Tibial nerve (tissue), 3 donors: Measurements from ENCODE around the gene AAMP.

ENCODE experiments used
- POLR2A ChIP-seq, 2 donors: fragments of 450-650 bp; IDR thresholded peaks; one replicate each; pipeline ENCODE4 v1.6.1; 2017; ENCODE audit warnings: antibody characterized with exemption in 2 of 2, mild to moderate bottlenecking in 2 of 2, moderate library complexity in 2 of 2
- TF ChIP-seq, protein P1 (sequence below), 5 experiments: fragments of 200-600 bp in 3 of 5; fragments of 450-650 bp in 2 of 5; sonication (generic) in 3 of 5; IDR thresholded peaks; one replicate each; pipeline ENCODE4 v1.5.1; 2016 to 2019; ENCODE audit warnings: antibody characterized with exemption in 5 of 5, mild to moderate bottlenecking in 3 of 5, moderate library complexity in 2 of 5

DNA sequence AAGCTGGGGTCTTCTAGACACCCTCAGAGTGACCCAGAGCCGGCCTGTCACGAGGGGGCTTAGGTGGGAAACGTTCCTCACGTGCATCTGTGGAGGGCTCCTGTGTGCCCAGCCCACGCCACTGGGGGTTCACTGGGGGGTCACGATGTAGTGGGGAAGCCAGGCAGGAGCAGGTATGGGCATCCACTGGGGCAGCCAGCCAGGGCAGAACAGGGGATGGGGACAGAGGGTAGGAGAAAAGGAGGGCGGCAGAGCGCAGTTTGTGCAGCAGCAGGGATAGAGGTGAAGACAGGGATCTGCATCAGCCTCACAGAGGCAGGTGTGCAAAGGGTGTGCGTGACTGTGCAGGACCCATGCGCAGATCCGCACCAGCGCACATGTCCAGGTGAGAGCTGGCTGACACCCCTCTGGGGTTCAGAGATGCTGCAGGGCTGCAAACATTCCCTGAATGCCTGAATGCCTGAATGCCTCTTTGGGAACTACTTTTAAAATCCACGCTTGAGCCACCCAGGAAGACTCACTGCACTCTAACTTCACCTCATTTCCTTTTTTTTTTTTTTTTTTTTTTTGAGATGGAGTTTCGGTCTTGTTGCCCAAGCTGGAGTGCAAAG lies 10.4 kb upstream of the AAMP start:
- TF ChIP-seq, protein P1, sequence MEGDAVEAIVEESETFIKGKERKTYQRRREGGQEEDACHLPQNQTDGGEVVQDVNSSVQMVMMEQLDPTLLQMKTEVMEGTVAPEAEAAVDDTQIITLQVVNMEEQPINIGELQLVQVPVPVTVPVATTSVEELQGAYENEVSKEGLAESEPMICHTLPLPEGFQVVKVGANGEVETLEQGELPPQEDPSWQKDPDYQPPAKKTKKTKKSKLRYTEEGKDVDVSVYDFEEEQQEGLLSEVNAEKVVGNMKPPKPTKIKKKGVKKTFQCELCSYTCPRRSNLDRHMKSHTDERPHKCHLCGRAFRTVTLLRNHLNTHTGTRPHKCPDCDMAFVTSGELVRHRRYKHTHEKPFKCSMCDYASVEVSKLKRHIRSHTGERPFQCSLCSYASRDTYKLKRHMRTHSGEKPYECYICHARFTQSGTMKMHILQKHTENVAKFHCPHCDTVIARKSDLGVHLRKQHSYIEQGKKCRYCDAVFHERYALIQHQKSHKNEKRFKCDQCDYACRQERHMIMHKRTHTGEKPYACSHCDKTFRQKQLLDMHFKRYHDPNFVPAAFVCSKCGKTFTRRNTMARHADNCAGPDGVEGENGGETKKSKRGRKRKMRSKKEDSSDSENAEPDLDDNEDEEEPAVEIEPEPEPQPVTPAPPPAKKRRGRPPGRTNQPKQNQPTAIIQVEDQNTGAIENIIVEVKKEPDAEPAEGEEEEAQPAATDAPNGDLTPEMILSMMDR (IDR thresholded peaks at IDR 0.05) = no peak
- TF ChIP-seq POLR2A (IDR thresholded peaks at IDR 0.05) = no peak
